Type B pancreatic cell (in vitro differentiated cells): ENCODE measurements around the gene SNX33. TPM values are rescaled to one million over a fixed set of nuclear protein-coding genes. Genes with fewer than 3 reads are reported as not detected.

Source experiments
- DNase-seq: peaks from one replicate; pipeline ENCODE4 v3.0.0; 2021; ENCODE audit warnings: mixed read lengths; ENCODE audit not compliant: unreplicated experiment; ENCODE audit errors: extremely low spot score
- H3K27ac Mint-ChIP-seq: 2 replicates; pipeline ENCODE4 v1.8.0; 2021; ENCODE audit warnings: mild to moderate bottlenecking, mixed read lengths
- H3K27me3 Mint-ChIP-seq: 2 replicates; pipeline ENCODE4 v1.8.0; 2021; ENCODE audit warnings: mixed read lengths
- H3K36me3 Mint-ChIP-seq: 2 replicates; pipeline ENCODE4 v1.8.0; 2021; ENCODE audit warnings: mixed read lengths
- H3K4me1 Mint-ChIP-seq: one replicate; pipeline ENCODE4 v1.8.0; 2021; ENCODE audit warnings: mixed read lengths; ENCODE audit not compliant: unreplicated experiment
- H3K4me3 Mint-ChIP-seq: 2 replicates; pipeline ENCODE4 v1.8.0; 2021; ENCODE audit warnings: mild to moderate bottlenecking, mixed read lengths
- H3K9me3 Mint-ChIP-seq: 2 replicates; pipeline ENCODE4 v1.8.0; 2021; ENCODE audit warnings: mixed read lengths
- CTCF ChIP-seq: fragments of 200-600 bp; sonication (generic); conservative IDR thresholded peaks from 2 replicates; pipeline ENCODE4 v1.5.0; 2021; ENCODE audit warnings: antibody characterized with exemption, mild to moderate bottlenecking
- total RNA-seq: library from RNA; stranded (reverse); gene quantifications from 2 replicates; pipeline ENCODE4 v1.2.1, GENCODE V29; 2021; ENCODE audit warnings: low replicate concordance

The SNX33 gene
- total RNA-seq, 1 donor from 2014 or later: 24.9 TPM

- H3K4me1 Mint-ChIP-seq: peaks cover 20% of the 10 kb centered on the region
- DNase-seq: no peak
- peak; percentile 31 for TF ChIP-seq CTCF
- H3K27me3 Mint-ChIP-seq: no peaks in the 10 kb centered on the region
- H3K36me3 Mint-ChIP-seq: no peaks in the 10 kb centered on the region
- H3K4me3 Mint-ChIP-seq: peak overlapping the region; percentile 95
- peak overlapping the region; percentile 91 for H3K27ac Mint-ChIP-seq
- no peaks in the 10 kb centered on the region for H3K9me3 Mint-ChIP-seq
Observed at GRCh38 chr15:75640483-75641178, 7.1 kb upstream of the SNX33 start.

- H3K36me3 Mint-ChIP-seq: no peaks in the 10 kb centered on the region
- TF ChIP-seq CTCF: no peak
- peak overlapping the region; percentile 95 for H3K4me3 Mint-ChIP-seq
- no peaks in the 10 kb centered on the region for H3K27me3 Mint-ChIP-seq
- H3K27ac Mint-ChIP-seq: peak overlapping the region; percentile 91
- peaks cover 20% of the 10 kb centered on the region for H3K4me1 Mint-ChIP-seq
- no peak for DNase-seq
- no peaks in the 10 kb centered on the region for H3K9me3 Mint-ChIP-seq
Observed at GRCh38 chr15:75641179-75641503, 6.6 kb upstream of the SNX33 start.

GRCh38 chr15:75641603-75642002 lies 6.1 kb upstream of the SNX33 start:
- H3K27ac Mint-ChIP-seq: no peak overlapping the region
- no peaks in the 10 kb centered on the region for H3K9me3 Mint-ChIP-seq
- no peak for DNase-seq
- TF ChIP-seq CTCF: no peak
- no peaks in the 10 kb centered on the region for H3K27me3 Mint-ChIP-seq
- no peaks in the 10 kb centered on the region for H3K36me3 Mint-ChIP-seq
- no peak overlapping the region for H3K4me3 Mint-ChIP-seq
- peaks cover 21% of the 10 kb centered on the region for H3K4me1 Mint-ChIP-seq

- Mint-ChIP-seq H3K27ac (no peak overlapping the region), H3K9me3 (no peaks in the 10 kb centered on the region), H3K4me3 (no peak overlapping the region), H3K27me3 (no peaks in the 10 kb centered on the region), H3K36me3 (peaks cover 4% of the 10 kb centered on the region), H3K4me1 (peaks cover 19% of the 10 kb centered on the region)
- DNase-seq: no peak
- no peak for TF ChIP-seq CTCF
Observed at GRCh38 chr15:75644376-75644775, 3.3 kb upstream of the SNX33 start.

- Mint-ChIP-seq H3K9me3 (no peaks in the 10 kb centered on the region), H3K27me3 (no peaks in the 10 kb centered on the region), H3K4me3 (peak overlapping the region; percentile 89), H3K36me3 (peaks cover 21% of the 10 kb centered on the region), H3K27ac (peak overlapping the region; percentile 73), H3K4me1 (peaks cover 33% of the 10 kb centered on the region)
- no peak for TF ChIP-seq CTCF
- no peak for DNase-seq
Observed at GRCh38 chr15:75646112-75646943, 1.4 kb upstream of the SNX33 start.
